HepG2 (cell line): ENCODE data around the gene TP53TG5. TPM values are rescaled to one million over a fixed set of nuclear protein-coding genes. Genes with fewer than 3 reads are reported as not detected.
A peak's percentile ranks its signal among the peaks of the same experiment; 100 is the strongest.

Experiments
- CEBPG ChIP-seq: IDR thresholded peaks from 2 replicates; pipeline ENCODE4 v1.6.1; 2016
- FOXM1 ChIP-seq: sonication (generic); formaldehyde crosslinking; IDR thresholded peaks from 2 replicates; pipeline ENCODE4 v1.5.0; 2020; ENCODE audit warnings: missing genetic modification reagents
- HNF1B ChIP-seq: sonication (generic); formaldehyde crosslinking; IDR thresholded peaks from 2 replicates; pipeline ENCODE4 v1.5.1; 2020; ENCODE audit warnings: mild to moderate bottlenecking, moderate library complexity, missing genetic modification reagents
- HOXA9 ChIP-seq: sonication (generic); formaldehyde crosslinking; IDR thresholded peaks from 2 replicates; pipeline ENCODE4 v1.8.1; 2022; ENCODE audit warnings: missing genetic modification reagents, mild to moderate bottlenecking, moderate library complexity, borderline replicate concordance
- MED8 ChIP-seq: sonication (generic); formaldehyde crosslinking; IDR thresholded peaks from 2 replicates; pipeline ENCODE4 v1.8.1; 2023; ENCODE audit warnings: mild to moderate bottlenecking, missing genetic modification reagents; ENCODE audit not compliant: insufficient replicate concordance
- NR2F2 ChIP-seq: IDR thresholded peaks from 2 replicates; pipeline ENCODE4 v1.6.1; 2012; ENCODE audit warnings: low read depth, inconsistent platforms, borderline replicate concordance
- ZKSCAN5 ChIP-seq: sonication (generic); formaldehyde crosslinking; IDR thresholded peaks from 2 replicates; pipeline ENCODE4 v1.5.1; 2020; ENCODE audit warnings: mild to moderate bottlenecking, missing genetic modification reagents
- ZNF644 ChIP-seq: IDR thresholded peaks from 2 replicates; pipeline ENCODE4 v1.6.1; 2016; ENCODE audit warnings: low read depth
- ZNF710 ChIP-seq: sonication (generic); formaldehyde crosslinking; IDR thresholded peaks from 2 replicates; pipeline ENCODE4 v1.5.0; 2020; ENCODE audit warnings: mild to moderate bottlenecking, missing genetic modification reagents, borderline replicate concordance
- polyA plus RNA-seq, 8 experiments: library from polyadenylated mRNA; depleted of rRNA in 3 of 8; stranded (reverse) in 7 of 8; unstranded in 1 of 8; fragments of >200 nt; fragmentation: Illumina TruSeq in 4 of 8; extraction: Trizol in 4 of 8; gene quantifications; 2 replicates each; pipeline versions ENCODE4 v1.2.1 to v1.2.3, GENCODE V29; 2011 to 2016; ENCODE audit warnings: low read depth in 4 of 8, missing spikeins in 1 of 8, mixed read lengths in 1 of 8; ENCODE audit not compliant: insufficient read depth in 1 of 8
- total RNA-seq, 5 experiments: library from RNA; depleted of rRNA; stranded (reverse); fragments of >200 nt; fragmentation: Illumina TruSeq; extraction: Trizol; gene quantifications; 2 replicates each; pipeline ENCODE4 v1.2.3, GENCODE V29; 2016; ENCODE audit warnings: low read depth in 1 of 5
- TF ChIP-seq, protein P1 (sequence below): sonication (generic); formaldehyde crosslinking; conservative IDR thresholded peaks from 2 replicates; pipeline ENCODE4 v1.8.1; 2023; ENCODE audit warnings: missing genetic modification reagents
- TF ChIP-seq, protein P2 (sequence below): sonication (generic); formaldehyde crosslinking; IDR thresholded peaks from 2 replicates; pipeline ENCODE4 v1.4.0; 2020; ENCODE audit warnings: mild to moderate bottlenecking, missing genetic modification reagents

TP53TG5 gene
- total and polyA plus RNA-seq, 2 of the 13 experiments (the other 11 are each of a cell fraction or from before 2014, with no cell fraction given): 0.11 TPM; not detected in 1

- TF ChIP-seq HOXA9 (CRISPR knock-in tag) (no peak), ZKSCAN5 (CRISPR knock-in tag) (peak; percentile 55; the same call in 1 of the 2 replicates), CEBPG (CRISPR knock-in tag) (no peak; the same call in 1 of the 2 replicates), ZNF710 (CRISPR knock-in tag) (no peak; the same call in 1 of the 2 replicates), HNF1B (CRISPR knock-in tag) (no peak), MED8 (CRISPR knock-in tag) (no peak), FOXM1 (CRISPR knock-in tag) (no peak), NR2F2 (peak; percentile 52; the same call in 1 of the 2 replicates), ZNF644 (CRISPR knock-in tag) (peak; percentile 49; the same call in 1 of the 2 replicates)
- TF ChIP-seq, protein P1, sequence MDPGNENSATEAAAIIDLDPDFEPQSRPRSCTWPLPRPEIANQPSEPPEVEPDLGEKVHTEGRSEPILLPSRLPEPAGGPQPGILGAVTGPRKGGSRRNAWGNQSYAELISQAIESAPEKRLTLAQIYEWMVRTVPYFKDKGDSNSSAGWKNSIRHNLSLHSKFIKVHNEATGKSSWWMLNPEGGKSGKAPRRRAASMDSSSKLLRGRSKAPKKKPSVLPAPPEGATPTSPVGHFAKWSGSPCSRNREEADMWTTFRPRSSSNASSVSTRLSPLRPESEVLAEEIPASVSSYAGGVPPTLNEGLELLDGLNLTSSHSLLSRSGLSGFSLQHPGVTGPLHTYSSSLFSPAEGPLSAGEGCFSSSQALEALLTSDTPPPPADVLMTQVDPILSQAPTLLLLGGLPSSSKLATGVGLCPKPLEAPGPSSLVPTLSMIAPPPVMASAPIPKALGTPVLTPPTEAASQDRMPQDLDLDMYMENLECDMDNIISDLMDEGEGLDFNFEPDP (CRISPR knock-in tag): no peak
- TF ChIP-seq, protein P2, sequence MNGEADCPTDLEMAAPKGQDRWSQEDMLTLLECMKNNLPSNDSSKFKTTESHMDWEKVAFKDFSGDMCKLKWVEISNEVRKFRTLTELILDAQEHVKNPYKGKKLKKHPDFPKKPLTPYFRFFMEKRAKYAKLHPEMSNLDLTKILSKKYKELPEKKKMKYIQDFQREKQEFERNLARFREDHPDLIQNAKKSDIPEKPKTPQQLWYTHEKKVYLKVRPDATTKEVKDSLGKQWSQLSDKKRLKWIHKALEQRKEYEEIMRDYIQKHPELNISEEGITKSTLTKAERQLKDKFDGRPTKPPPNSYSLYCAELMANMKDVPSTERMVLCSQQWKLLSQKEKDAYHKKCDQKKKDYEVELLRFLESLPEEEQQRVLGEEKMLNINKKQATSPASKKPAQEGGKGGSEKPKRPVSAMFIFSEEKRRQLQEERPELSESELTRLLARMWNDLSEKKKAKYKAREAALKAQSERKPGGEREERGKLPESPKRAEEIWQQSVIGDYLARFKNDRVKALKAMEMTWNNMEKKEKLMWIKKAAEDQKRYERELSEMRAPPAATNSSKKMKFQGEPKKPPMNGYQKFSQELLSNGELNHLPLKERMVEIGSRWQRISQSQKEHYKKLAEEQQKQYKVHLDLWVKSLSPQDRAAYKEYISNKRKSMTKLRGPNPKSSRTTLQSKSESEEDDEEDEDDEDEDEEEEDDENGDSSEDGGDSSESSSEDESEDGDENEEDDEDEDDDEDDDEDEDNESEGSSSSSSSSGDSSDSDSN (CRISPR knock-in tag): peak; percentile 31
Observed at GRCh38 chr20:45338121-45339030, 39.7 kb downstream of the TP53TG5 start (continued).
